ENCODE results near the gene EFR3B. TPM values are rescaled to one million over a fixed set of nuclear protein-coding genes. Genes with fewer than 3 reads are reported as not detected.

EFR3B gene
- total RNA-seq, 6 experiments from 2014 or later: 0.17 to 0.54 (median 0.33) TPM

DNA sequence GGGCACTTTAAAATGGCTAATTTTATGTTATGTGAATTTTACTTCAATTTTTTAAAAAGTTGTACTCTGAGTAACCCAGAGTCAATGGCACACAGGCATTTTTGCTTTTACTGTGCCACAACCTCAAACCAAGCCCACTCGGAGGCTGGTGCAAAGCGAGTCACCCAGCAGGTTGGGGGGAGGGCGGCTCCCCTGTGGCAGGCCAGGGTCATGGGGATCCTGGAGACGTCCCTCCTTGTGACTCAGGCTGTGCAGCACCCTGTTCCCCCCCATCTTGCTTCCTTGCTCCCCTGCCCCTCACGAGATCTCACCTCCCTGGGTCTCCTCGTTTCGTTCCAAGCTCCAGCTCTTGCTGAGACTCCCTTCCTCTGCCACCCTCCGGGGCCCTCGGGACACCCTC, 67.9 kb downstream of the EFR3B start:
- peaks cover 14% of the 10 kb centered on the region for H3K4me1 Mint-ChIP-seq (ENCODE audit: low read depth)
- no peak for TF ChIP-seq CTCF (IDR thresholded peaks at IDR 0.05)
- no peak for DNase-seq
- H3K36me3 Mint-ChIP-seq (ENCODE audit: low read depth): no peaks in the 10 kb centered on the region
- H3K4me3 Mint-ChIP-seq: no peak overlapping the region
- peaks cover 10% of the 10 kb centered on the region for H3K27me3 Mint-ChIP-seq (ENCODE audit: insufficient read depth)
- H3K27ac Mint-ChIP-seq: no peak overlapping the region
- H3K9me3 Mint-ChIP-seq: no peaks in the 10 kb centered on the region

DNA sequence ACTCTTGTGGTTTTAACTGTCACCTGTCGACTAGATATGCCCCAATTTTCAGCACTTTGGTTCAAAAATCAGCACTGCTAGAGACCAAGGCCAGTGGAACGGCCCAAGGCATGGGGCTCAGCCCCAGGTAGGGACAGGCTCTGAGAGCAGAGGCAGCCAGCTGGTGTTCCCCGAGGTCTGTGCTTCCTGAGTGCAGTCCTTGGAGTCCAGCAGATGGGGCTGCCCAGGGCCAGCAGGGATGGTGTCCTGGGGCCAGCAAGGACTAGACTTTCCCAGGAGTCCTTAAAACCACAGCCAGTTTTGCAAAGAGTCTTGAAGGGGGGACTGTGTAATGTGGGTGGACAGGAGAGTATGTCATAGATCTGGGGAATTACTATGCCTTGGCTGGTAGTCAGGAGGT, 70.2 kb downstream of the EFR3B start:
- H3K9me3 Mint-ChIP-seq: no peaks in the 10 kb centered on the region
- H3K4me1 Mint-ChIP-seq (ENCODE audit: low read depth): peaks cover 9% of the 10 kb centered on the region
- no peaks in the 10 kb centered on the region for H3K36me3 Mint-ChIP-seq (ENCODE audit: low read depth)
- no peak for DNase-seq
- no peak for TF ChIP-seq CTCF (IDR thresholded peaks at IDR 0.05)
- no peak overlapping the region for H3K27ac Mint-ChIP-seq
- no peak overlapping the region for H3K4me3 Mint-ChIP-seq
- H3K27me3 Mint-ChIP-seq (ENCODE audit: insufficient read depth): peaks cover 20% of the 10 kb centered on the region

GRCh38 chr2:25115249-25115883, 73.5 kb downstream of the EFR3B start:
- no peaks in the 10 kb centered on the region for H3K36me3 Mint-ChIP-seq (ENCODE audit: low read depth)
- DNase-seq: no peak
- no peak overlapping the region for H3K27ac Mint-ChIP-seq
- H3K9me3 Mint-ChIP-seq: no peaks in the 10 kb centered on the region
- H3K4me3 Mint-ChIP-seq: no peak overlapping the region
- peaks cover 9% of the 10 kb centered on the region for H3K4me1 Mint-ChIP-seq (ENCODE audit: low read depth)
- no peak for TF ChIP-seq CTCF (IDR thresholded peaks at IDR 0.05)
- H3K27me3 Mint-ChIP-seq (ENCODE audit: insufficient read depth): peaks cover 18% of the 10 kb centered on the region

GRCh38 chr2:25115902-25116301, 74.0 kb downstream of the EFR3B start:
- no peaks in the 10 kb centered on the region for H3K9me3 Mint-ChIP-seq
- H3K36me3 Mint-ChIP-seq (ENCODE audit: low read depth): no peaks in the 10 kb centered on the region
- H3K27ac Mint-ChIP-seq: no peak overlapping the region
- no peak overlapping the region for H3K4me3 Mint-ChIP-seq
- TF ChIP-seq CTCF (IDR thresholded peaks at IDR 0.05): no peak
- DNase-seq: peak; percentile 63
- H3K4me1 Mint-ChIP-seq (ENCODE audit: low read depth): peaks cover 9% of the 10 kb centered on the region
- peaks cover 18% of the 10 kb centered on the region for H3K27me3 Mint-ChIP-seq (ENCODE audit: insufficient read depth)

GRCh38 chr2:25116956-25117355, 75.1 kb downstream of the EFR3B start:
- DNase-seq: no peak
- peaks cover 15% of the 10 kb centered on the region for H3K27me3 Mint-ChIP-seq (ENCODE audit: insufficient read depth)
- no peaks in the 10 kb centered on the region for H3K9me3 Mint-ChIP-seq
- H3K27ac Mint-ChIP-seq: no peak overlapping the region
- no peak for TF ChIP-seq CTCF (IDR thresholded peaks at IDR 0.05)
- peaks cover 9% of the 10 kb centered on the region for H3K4me1 Mint-ChIP-seq (ENCODE audit: low read depth)
- no peaks in the 10 kb centered on the region for H3K36me3 Mint-ChIP-seq (ENCODE audit: low read depth)
- H3K4me3 Mint-ChIP-seq: no peak overlapping the region

Measured in HFFc6 (cell line).